HG03175 (cell line): ENCODE results near the gene PSMD2.

Experiments
- ATAC-seq: cut with Tn5 transposase; IDR thresholded peaks from one replicate; pipeline ENCODE4 v1.9.1; 2021; ENCODE audit warnings: mild to moderate bottlenecking, moderate library complexity; ENCODE audit not compliant: unreplicated experiment

PSMD2 gene

DNA sequence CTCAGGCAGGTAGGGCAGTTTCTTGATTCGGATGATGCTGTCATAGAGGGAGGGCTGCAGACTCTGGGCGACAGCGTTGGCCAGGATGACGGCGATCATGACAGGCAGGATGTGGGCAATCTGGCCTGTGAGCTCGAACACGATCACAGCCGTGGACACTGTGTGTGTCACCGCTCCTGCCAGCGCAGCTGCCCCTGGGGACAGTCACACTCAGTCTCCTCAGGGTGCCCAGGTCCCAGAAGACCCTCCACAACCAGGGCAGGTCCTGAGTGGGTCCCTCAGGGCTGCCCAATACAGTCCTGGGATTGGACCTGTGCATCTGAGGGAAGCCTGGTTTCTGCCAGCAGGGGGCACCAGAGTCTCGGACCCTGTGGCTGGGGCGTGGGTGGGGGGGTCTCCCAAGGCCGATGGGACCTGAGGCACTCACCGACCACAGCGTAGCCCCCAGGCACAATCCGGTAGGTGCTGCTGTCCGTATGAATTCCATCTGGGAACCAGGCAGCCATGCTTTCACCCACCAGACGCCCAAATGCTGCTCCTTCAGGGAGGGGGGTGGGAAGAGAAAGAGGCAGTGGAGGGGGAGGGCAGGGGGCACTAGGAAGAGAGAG, 55.2 kb downstream of the PSMD2 start:
- peak; percentile 42 for ATAC-seq

DNA sequence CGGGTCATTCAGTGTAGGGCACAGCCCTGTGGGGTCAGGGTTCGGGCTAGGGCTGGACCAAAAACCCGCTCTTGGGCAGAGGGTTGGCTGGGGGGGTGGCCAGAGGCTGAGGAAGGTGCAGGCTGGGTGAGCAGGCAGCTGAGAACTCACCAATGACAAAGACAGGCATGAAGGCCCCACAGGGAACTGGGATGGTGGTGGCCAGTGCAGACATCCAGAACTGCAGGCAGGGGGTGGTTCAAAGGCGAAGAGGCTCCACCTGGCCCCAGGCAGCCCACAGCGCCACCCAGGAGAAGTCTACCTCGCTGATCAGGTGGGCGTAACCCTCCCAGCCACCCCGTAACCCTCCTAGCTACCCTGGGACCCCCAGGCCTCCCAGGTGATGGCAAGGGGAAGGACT, 55.7 kb downstream of the PSMD2 start:
- no peak for ATAC-seq

DNA sequence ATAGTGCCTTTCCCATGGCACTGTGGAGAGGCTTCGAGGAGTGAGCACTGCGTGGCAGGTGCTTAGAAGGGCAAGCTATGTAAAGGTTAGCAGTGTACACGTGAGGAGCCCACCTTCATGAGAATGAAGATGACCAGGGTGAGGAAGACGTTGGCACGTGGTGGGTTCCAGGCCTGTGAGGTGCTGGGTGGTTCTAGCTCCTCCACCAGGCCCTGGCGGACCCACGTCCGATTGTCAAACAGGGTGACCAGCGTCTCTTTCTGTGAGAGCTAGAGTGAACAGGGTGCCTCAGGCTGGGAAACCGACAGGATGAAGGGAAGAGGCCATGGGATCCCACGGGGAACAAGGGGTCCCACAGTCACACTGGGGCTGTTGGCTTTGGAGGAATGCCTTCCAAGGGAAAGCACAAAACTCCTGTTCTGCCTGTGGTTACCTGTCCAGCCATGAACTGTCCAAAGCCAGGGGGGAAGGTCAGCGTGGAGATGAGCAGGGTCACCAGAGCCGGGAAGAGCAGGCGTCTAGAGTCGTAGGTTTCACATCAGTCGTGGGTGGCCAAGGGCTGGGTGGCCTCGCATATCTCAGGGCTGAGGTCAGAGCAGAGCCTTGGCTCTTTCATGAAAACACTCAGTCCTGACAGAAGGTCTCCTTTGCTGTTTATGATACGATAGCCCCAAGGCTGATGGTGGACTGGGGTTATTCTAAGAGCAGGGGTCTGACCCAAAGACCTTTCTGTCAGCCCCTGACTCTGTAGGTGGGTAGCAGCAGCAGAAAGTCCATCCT, 56.4 kb downstream of the PSMD2 start:
- no peak for ATAC-seq

DNA sequence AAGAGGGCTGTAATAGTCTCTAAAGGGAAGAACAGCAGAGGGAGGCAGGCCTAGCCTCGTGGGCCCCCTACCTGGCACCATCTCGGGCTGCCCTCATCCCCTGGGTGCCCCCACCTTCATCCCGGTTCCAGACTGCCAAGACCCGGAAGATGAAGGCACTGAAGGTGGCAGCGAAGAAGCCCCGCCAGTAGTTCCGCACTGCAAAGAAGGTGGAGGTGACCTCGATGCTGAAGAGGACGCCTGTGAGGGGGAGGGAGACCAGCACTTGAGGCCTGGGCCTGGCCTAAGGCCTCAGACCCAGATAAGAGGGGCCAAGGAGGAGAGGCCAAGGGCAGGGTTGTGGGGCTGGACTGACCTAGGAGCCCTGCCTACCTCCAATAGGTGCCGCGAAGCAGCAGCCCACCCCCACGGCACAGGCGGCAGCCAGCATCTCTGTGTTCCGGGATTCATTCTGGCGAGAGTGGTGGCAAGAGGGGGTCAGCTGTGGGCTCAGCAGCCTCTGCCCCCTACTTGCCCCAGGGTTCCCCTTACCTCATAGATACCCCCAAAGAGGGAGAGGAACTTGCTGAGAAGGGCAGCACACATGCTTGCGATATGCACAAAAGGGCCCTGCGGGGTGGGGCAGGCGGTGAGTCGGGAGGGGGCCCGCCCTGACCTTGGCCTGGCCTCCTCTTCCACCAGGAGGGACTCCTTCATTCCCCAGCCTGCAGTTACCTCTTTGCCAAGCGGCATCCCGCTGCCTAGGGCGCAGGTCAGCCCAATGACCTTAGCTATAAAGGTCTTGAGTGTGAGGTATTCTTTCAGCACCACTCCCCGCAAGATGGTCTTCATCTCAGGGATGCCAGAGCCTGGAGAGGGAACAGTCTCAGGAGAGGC, 58.4 kb downstream of the PSMD2 start:
- no peak for ATAC-seq

DNA sequence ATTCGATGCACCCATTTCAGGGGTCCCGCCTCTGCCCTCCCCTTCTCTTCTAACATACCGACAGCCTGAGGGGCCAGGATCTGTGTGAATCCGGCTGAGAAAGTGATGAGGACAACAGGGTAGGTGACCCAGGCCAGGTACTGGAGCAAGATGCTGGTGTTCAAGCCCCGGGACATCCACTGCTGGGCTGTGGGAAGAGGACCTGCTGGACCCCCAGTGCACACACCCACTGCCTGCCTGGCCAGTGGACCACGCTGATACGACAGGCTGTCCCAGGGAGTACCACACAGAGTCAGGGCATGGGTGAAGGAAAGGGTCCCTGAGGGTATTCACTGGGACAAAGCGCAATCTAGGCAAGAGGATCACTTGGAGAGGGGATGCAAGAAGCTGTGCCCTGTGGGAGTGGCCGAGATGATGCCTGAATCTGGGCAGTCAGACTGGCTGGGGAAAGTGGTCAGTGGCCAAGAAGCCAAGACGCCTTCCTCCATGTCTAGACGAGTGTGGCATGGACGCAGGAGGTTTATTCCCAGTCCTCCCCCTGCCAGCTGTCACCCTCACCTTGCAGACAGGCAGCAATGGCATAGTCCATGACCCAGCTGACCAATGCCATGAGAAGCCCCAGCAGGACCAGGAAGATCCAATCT, 59.2 kb downstream of the PSMD2 start:
- no peak for ATAC-seq
